Measurements from ENCODE around the gene ACAD10. TPM values are rescaled to one million over a fixed set of nuclear protein-coding genes. Genes with fewer than 3 reads are reported as not detected.
A peak's percentile ranks its signal among the peaks of the same experiment; 100 is the strongest.

Gene ACAD10
- total and polyA plus RNA-seq, 2 donors from 2014 or later = 33.7 to 47.0 TPM

- no peak overlapping the region for H3K27ac ChIP-seq (ENCODE audit: low read depth in 2 of 2, low read length in 2 of 2)
- H3K4me3 ChIP-seq (ENCODE audit: low read length in 3 of 3) = no peak overlapping the region
- intact Hi-C loops (cut with DNase I) = no loop called here
- no peak overlapping the region for H3K9ac ChIP-seq (ENCODE audit: low read length in 3 of 3)
- peaks cover 0 to 12% (median 5%) of the 10 kb centered on the region in 3 donors for H3K36me3 ChIP-seq (ENCODE audit: control insufficient read depth in 2 of 3, insufficient read depth in 3 of 3, low read length in 3 of 3)
- no peaks in the 10 kb centered on the region for H3K9me3 ChIP-seq (ENCODE audit: control insufficient read depth in 2 of 3, insufficient read depth in 1 of 3, low read length in 3 of 3)
- DNase-seq (peak in 1 of 5 donors; percentile 57), FAIRE-seq (no peak)
- no peaks in the 10 kb centered on the region for H3K27me3 ChIP-seq (ENCODE audit: control insufficient read depth, insufficient read depth, low read length)
- TF ChIP-seq CTCF (IDR thresholded peaks at IDR 0.05; ENCODE audit: borderline replicate concordance, extremely low read depth, insufficient read depth) = no peak
- H3K4me1 ChIP-seq (ENCODE audit: control insufficient read depth in 2 of 3, insufficient read depth in 2 of 3, low read depth in 1 of 3, low read length in 3 of 3) = peaks cover 0 to 4% (median 0%) of the 10 kb centered on the region in 3 donors
These were observed 70.8 kb downstream of the ACAD10 start for GRCh38 chr12:111756681-111757080.

GRCh38 chr12:111757361-111758119, 71.7 kb downstream of the ACAD10 start:
- Histone ChIP-seq H3K4me3 (ENCODE audit: low read length in 3 of 3) (no peak overlapping the region), H3K4me1 (ENCODE audit: control insufficient read depth in 2 of 3, insufficient read depth in 2 of 3, low read depth in 1 of 3, low read length in 3 of 3) (peaks cover 0 to 4% (median 0%) of the 10 kb centered on the region in 3 donors), H3K9me3 (ENCODE audit: control insufficient read depth in 2 of 3, insufficient read depth in 1 of 3, low read length in 3 of 3) (no peaks in the 10 kb centered on the region), H3K27me3 (ENCODE audit: control insufficient read depth, insufficient read depth, low read length) (no peaks in the 10 kb centered on the region), H3K27ac (ENCODE audit: low read depth in 2 of 2, low read length in 2 of 2) (no peak overlapping the region), H3K9ac (ENCODE audit: low read length in 3 of 3) (no peak overlapping the region), H3K36me3 (ENCODE audit: control insufficient read depth in 2 of 3, insufficient read depth in 3 of 3, low read length in 3 of 3) (peaks cover 0 to 12% (median 5%) of the 10 kb centered on the region in 3 donors)
- TF ChIP-seq CTCF (IDR thresholded peaks at IDR 0.05; ENCODE audit: borderline replicate concordance, extremely low read depth, insufficient read depth) = no peak
- DNase-seq (peak in 1 of 5 donors; percentile 58), FAIRE-seq (no peak)
- intact Hi-C loops (cut with DNase I) = no loop called here

GRCh38 chr12:111758120-111758561, 72.3 kb downstream of the ACAD10 start:
- DNase-seq = no peak
- H3K27me3 ChIP-seq (ENCODE audit: control insufficient read depth, insufficient read depth, low read length) = no peaks in the 10 kb centered on the region
- H3K9me3 ChIP-seq (ENCODE audit: control insufficient read depth in 2 of 3, insufficient read depth in 1 of 3, low read length in 3 of 3) = no peaks in the 10 kb centered on the region
- no peak for FAIRE-seq
- peaks cover 0 to 4% (median 0%) of the 10 kb centered on the region in 3 donors for H3K4me1 ChIP-seq (ENCODE audit: control insufficient read depth in 2 of 3, insufficient read depth in 2 of 3, low read depth in 1 of 3, low read length in 3 of 3)
- H3K9ac ChIP-seq (ENCODE audit: low read length in 3 of 3) = no peak overlapping the region
- H3K27ac ChIP-seq (ENCODE audit: low read depth in 2 of 2, low read length in 2 of 2) = no peak overlapping the region
- H3K36me3 ChIP-seq (ENCODE audit: control insufficient read depth in 2 of 3, insufficient read depth in 3 of 3, low read length in 3 of 3) = peaks cover 0 to 11% (median 5%) of the 10 kb centered on the region in 3 donors
- H3K4me3 ChIP-seq (ENCODE audit: low read length in 3 of 3) = no peak overlapping the region
- no peak for TF ChIP-seq CTCF (IDR thresholded peaks at IDR 0.05; ENCODE audit: borderline replicate concordance, extremely low read depth, insufficient read depth)
- intact Hi-C loops (cut with DNase I) = no loop called here
